ENCODE data around the gene NBL1. TPM values are rescaled to one million over a fixed set of nuclear protein-coding genes. Genes with fewer than 3 reads are reported as not detected.

The NBL1 gene
- total and polyA plus RNA-seq, 9 of the 15 experiments (the other 6 are each of a cell fraction or from before 2014, with no cell fraction given): 0.10 to 3.7 (median 1.8) TPM; not detected in 1

DNA sequence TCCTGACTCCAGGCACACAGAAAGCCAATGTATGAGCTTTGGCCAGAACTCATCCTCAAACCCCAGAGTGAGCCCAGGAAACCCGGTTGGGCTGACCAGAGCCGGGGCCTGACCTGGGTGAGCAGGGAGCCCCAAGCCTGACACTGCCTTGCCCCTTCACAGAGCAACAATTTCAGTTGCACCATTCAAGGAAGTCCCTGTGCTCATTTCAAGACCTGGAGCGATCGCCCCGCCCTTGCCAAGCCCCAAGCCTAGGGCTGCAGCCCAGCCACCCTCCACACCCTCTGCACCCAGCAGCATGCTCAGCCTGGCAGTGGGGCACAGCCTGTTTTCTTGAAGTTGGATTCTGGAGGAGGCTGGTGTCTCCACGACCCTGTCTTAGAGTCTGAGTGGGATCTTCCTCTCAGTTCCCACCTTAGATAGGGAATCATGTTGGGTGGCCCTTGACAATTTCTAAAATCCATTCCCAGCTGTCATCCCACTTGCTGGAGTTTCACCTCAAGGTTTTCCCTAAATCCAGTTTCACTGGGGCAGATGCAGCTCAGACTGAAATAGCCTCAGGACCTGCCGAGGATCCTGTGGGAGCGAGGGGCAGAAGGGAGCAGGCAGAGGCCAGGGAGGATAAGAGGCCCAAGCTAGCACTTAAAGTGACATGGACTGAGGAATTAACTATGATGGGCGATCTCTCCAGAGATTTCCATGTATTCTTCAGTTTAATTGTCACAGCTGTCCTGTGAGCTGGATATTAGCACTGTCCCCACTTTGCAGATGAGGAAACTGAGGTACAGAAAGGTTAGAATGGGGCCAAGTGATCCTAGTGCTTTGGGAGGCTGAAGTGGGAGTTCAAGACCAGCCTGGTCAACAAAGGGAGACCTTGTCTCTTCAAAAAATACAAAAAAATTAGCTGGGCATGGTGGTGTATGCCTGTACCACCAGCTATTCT lies 2.5 kb downstream of the NBL1 start:
- no peak for DNase-seq (ENCODE audit: extremely low read depth in 1 of 4, low spot score in 3 of 4)
- H3K4me2 ChIP-seq (ENCODE audit: insufficient read depth, low read length): no peak overlapping the region
- POLR2A ChIA-PET: interaction anchor here (0.6 to 1.3 kb wide), 6 partner anchors 8 to 254 kb away, joined by 3 to 4 read pairs (median 3); no protein-coding TSS in a partner anchor
- no peak for TF ChIP-seq E2F3 (CRISPR knock-in tag; IDR thresholded peaks at IDR 0.05)
- no peak for TF ChIP-seq RCOR1 (IDR thresholded peaks at IDR 0.05; ENCODE audit: borderline replicate concordance in 1 of 2, low read depth in 2 of 2, low read length in 2 of 2)
- TF ChIP-seq MYC (IDR thresholded peaks at IDR 0.05; ENCODE audit: low read depth, low read length): no peak
- TF ChIP-seq MYC (CRISPR knock-in tag; IDR thresholded peaks at IDR 0.05; ENCODE audit: borderline replicate concordance, low read depth): no peak
- no peak for TF ChIP-seq ADNP (tag; IDR thresholded peaks at IDR 0.05)
- no peak for TF ChIP-seq IFI16 (CRISPR knock-in tag; IDR thresholded peaks at IDR 0.05)
- TF ChIP-seq, protein P1, sequence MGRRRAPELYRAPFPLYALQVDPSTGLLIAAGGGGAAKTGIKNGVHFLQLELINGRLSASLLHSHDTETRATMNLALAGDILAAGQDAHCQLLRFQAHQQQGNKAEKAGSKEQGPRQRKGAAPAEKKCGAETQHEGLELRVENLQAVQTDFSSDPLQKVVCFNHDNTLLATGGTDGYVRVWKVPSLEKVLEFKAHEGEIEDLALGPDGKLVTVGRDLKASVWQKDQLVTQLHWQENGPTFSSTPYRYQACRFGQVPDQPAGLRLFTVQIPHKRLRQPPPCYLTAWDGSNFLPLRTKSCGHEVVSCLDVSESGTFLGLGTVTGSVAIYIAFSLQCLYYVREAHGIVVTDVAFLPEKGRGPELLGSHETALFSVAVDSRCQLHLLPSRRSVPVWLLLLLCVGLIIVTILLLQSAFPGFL (CRISPR knock-in tag; IDR thresholded peaks at IDR 0.05): no peak
- TF ChIP-seq RBM25 (IDR thresholded peaks at IDR 0.05; ENCODE audit: low read depth, low read length, severe bottlenecking): peak; percentile 75
- peak; percentile 45; the same call in 1 of the 2 replicates for TF ChIP-seq BCOR (IDR thresholded peaks at IDR 0.05)
- H3K9me3 ChIP-seq (replicated peaks; ENCODE audit: control insufficient read depth, insufficient read depth, low read depth, low read length): no peaks in the 10 kb centered on the region
- intact Hi-C loops (cut with micrococcal nuclease): loop anchor here (5.0 to 10.0 kb wide), 2 partner anchors 159 to 182 kb away; partner anchors contain the start of gene CAPZB
- CTCF ChIA-PET (ENCODE audit: low intra/inter-chr PET ratio): interaction anchor here (3.5 kb wide), 1 partner anchor 255 kb away, joined by 12 read pairs; no protein-coding TSS in a partner anchor
- H3K4me3 ChIP-seq: no peak overlapping the region
- 44% methylated on average over 9 of the region's 9 CpGs for WGBS (ENCODE audit: insufficient coverage, low coverage, missing lambda C conversion rate)
- H3K36me3 ChIP-seq (ENCODE audit: control insufficient read depth, insufficient read depth, low read length): no peaks in the 10 kb centered on the region
- no peak for FAIRE-seq
- H4K20me1 ChIP-seq (replicated peaks; ENCODE audit: control insufficient read depth, insufficient read depth, low read length): peaks cover 3% of the 10 kb centered on the region; the same call in 1 of the 2 replicates
- H3K27me3 ChIP-seq (ENCODE audit: control insufficient read depth in 2 of 2, insufficient read depth in 2 of 2, low read length in 2 of 2): peaks cover 16 to 36% of the 10 kb centered on the region in 2 experiments; a peak in 4 of 5 replicates
- peaks cover 9 to 42% of the 10 kb centered on the region in 2 experiments; a peak in 4 of 5 replicates for H3K4me1 ChIP-seq (replicated peaks in 1 of 2; ENCODE audit: control insufficient read depth in 2 of 2, insufficient read depth in 2 of 2, low read length in 2 of 2)
- in situ Hi-C loops (cut with MboI): no loop called here
- no peaks in the 10 kb centered on the region for H3K9me1 ChIP-seq (ENCODE audit: control insufficient read depth, insufficient read depth, low read length)
- no TSS peak for BruUV-seq (replicated peaks)
- no peaks in the 10 kb centered on the region for H3K79me2 ChIP-seq (ENCODE audit: control insufficient read depth, insufficient read depth, low read length)
- no peak for ATAC-seq
- no peak overlapping the region for H2AFZ ChIP-seq (ENCODE audit: low read depth, low read length)
- no peak overlapping the region for H3K9ac ChIP-seq (ENCODE audit: insufficient read depth in 1 of 2, low read depth in 2 of 2, low read length in 2 of 2)
- H3K27ac ChIP-seq (ENCODE audit: extremely low read depth, low read depth, low read length): no peak overlapping the region
